Subcutaneous adipose tissue (tissue), 4 donors: ENCODE measurements around the gene SEMA5B. TPM values are rescaled to one million over a fixed set of nuclear protein-coding genes. Genes with fewer than 3 reads are reported as not detected.

Source experiments
- CTCF ChIP-seq: fragments of 450-650 bp; IDR thresholded peaks from one replicate; pipeline ENCODE4 v1.5.1; 2016; ENCODE audit warnings: low read depth, mild to moderate bottlenecking, control low read depth, antibody characterized with exemption, moderate library complexity
- total RNA-seq, 4 donors: library from RNA; depleted of rRNA; stranded (reverse); fragments of >200 nt; gene quantifications; one replicate each; pipeline ENCODE4 v1.1.0, GENCODE V29; 2016

The SEMA5B gene
- total RNA-seq, 4 donors from 2014 or later, result 0.51 to 0.88 TPM; not detected in 2

- TF ChIP-seq CTCF, result no peak
Observed at GRCh38 chr3:122987736-122988319, 39.7 kb downstream of the SEMA5B start.

GRCh38 chr3:122987231-122987630, 40.3 kb downstream of the SEMA5B start:
- no peak for TF ChIP-seq CTCF

- no peak for TF ChIP-seq CTCF
Observed at GRCh38 chr3:122986693-122987179, 40.8 kb downstream of the SEMA5B start.

GRCh38 chr3:122985539-122985938, 42.0 kb downstream of the SEMA5B start:
- TF ChIP-seq CTCF, result no peak

- no peak for TF ChIP-seq CTCF
Observed at GRCh38 chr3:122984650-122985049, 42.9 kb downstream of the SEMA5B start.

GRCh38 chr3:122984007-122984406, 43.6 kb downstream of the SEMA5B start:
- TF ChIP-seq CTCF, result no peak

GRCh38 chr3:122982216-122983185, 45.1 kb downstream of the SEMA5B start:
- no peak for TF ChIP-seq CTCF
